SK-MEL-5 (cell line): Measurements from ENCODE around the gene RASA3. TPM values are rescaled to one million over a fixed set of nuclear protein-coding genes. Genes with fewer than 3 reads are reported as not detected.

Experiments used
- DNase-seq: peaks from one replicate; pipeline ENCODE4 v3.0.0-alpha.2; 2016; ENCODE audit warnings: low read depth, low spot score
- in situ Hi-C: cut with HindIII; loops from 2 replicates; pipeline ENCODE4 v1.10.0; 2016; ENCODE audit warnings: low sequenced_read_pairs, high pct_unique_total_duplicates, low pct_unique_long_range_greater_than_20kb
- total RNA-seq: library from RNA; depleted of rRNA; stranded (reverse); fragments of >200 nt; shearing (Covaris generic); gene quantifications from 2 replicates; pipeline ENCODE4 v1.2.3, GENCODE V29; 2014

Gene RASA3
- total RNA-seq, 1 experiment from 2014 or later, result 17.8 TPM

DNA sequence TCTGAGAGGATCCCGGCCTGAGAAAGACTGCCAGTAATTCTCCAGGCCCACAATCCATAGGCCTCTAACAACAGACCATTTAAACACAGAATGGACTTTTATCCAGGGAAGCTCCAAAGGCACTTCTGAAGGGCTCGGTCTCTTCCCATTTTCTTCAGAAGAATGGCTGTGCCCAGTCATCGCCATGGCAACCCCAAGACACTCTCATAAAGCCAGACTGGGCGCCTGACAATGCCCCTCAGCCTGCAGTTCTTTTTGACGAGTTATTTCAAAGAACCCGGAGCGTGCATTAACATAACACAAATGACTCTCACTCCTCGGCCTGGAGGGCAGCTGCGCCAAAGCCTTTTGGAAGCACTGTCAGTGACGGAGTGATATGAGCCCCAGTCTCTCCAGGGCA is 61.0 kb downstream of the RASA3 start:
- no peak for DNase-seq
- in situ Hi-C loops, result no loop called here

DNA sequence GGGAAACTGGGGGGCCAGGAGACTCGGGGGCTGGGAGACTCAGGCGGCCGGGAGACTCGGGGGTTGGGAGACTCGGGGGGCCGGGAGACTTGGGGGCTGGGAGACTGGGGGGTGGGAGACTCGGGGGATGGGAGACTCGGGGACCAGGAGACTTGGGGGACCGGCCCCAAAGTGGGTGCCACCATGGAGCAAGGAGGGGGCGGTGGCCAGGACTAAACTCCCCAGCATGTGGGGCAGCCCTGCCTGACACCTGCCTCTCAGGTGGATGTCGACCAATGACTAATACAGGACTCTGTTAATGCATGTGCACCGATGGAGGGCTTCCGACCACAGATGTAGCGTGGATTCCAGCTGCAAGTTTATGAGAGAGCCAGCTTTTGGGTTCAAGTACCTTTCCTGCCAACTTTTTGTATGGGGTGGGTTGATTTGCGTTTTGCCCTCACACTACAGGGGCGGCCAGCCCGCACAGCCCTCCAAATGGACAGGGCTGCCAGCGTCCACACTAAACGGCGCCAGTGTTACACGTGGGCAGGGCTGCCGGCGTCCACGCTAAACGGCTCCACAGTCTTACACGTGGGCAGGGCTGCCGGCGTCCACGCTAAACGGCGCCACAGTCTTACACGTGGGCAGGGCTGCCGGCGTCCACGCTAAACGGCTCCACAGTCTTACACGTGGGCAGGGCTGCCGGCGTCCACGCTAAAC is 62.2 kb downstream of the RASA3 start:
- DNase-seq, result no peak
- in situ Hi-C loops, result no loop called here

DNA sequence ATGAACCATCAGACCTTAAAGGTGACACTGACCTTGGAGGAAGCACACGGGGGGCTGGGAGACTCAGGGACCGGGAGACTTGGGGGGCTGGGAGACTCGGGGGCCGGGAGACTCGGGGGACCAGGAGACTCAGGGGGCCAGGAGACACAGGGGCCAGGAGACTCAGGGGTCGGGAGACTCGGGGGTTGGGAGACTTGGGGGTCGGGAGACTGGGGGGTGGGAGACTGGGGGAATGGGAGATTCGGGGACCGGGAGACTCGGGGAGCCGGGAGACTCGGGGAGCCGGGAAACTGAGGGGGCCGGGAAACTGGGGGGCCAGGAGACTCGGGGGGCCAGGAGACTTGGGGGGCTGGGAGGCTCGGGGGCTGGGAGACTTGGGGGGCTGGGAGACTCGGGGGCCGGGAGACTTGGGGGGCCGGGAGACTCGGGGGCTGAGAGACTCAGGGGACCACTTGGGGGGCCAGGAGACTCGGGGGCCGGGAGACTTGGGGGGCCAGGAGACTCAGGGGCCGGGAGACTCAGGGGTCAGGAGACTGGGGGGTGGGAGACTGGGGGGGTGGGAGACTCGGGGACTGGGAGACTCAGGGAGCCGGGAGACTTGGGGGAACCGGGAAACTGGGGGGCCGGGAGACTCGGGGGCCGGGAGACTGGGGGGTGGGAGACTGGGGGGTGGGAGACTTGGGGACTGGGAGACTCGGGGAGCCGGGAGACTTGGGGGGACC is 62.9 kb downstream of the RASA3 start:
- DNase-seq, result no peak
- in situ Hi-C loops, result no loop called here

DNA sequence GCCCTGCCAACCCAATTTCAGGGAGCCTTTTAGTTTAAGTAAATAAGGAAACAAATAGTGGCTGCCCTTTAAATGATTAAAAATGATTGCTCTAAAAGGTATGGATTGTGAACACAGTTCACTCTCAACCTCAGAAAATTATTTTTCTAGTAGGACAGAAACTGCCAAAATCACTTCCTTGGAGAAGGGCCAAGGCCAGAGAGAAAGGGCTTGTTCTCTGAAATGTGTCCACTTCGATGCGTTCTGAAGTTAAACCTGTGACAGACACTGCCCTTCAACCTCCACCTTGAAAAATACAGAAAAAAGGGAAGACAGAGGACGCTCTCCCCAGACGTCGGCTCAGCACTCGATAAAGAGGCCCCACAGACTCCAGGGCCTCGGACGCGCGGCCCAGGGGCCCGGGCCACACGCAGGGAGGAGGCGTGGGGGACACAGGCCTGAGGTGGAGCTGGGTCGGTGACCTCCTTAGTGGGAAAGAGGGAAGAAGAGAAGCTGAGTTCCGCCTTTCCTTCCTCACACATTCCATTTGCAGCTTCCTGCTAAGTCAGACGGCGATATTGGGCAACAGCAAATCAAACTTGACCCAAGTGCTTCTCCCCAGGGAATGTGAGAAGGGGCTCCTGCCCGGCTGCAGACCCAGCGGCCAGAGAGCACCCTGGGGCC is 63.6 kb downstream of the RASA3 start:
- peak; percentile 22 for DNase-seq
- in situ Hi-C loops, result no loop called here

DNA sequence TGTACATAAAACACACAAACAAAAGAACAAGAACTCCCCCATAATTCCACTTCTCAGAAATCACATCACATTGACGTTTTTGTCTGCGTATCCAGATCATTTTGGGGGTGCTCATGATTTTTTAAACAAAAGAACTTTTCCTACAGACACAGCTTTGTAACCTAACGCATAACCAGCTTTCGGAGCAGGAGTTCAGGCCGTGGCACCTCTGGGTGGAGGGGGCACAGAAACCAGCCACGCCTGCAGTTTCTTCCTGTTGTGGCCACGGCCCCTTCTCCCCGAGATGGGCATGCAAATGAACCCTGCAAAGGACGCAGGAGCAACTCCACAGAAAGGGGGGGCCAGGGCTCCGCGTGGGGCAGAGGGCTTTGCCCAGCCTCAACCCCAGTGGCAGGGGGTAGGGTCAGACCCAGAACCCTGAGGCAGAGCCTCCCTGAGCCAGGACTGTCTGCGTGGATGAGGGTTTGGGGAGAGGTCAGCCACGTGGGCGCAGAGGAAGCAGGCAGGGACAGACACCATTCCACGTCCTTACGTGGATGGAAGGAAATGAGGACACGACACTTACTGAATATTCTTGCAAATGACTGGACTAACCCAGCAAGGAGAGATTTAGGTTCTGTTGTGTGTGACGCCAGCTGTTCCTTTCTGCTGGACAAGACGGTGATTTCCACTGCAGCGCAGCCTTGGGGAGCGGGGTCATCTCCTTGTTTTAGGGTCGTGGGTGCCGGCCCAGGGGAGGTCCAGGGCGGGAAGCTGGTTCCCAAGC is 64.4 kb downstream of the RASA3 start:
- in situ Hi-C loops, result no loop called here
- no peak for DNase-seq

DNA sequence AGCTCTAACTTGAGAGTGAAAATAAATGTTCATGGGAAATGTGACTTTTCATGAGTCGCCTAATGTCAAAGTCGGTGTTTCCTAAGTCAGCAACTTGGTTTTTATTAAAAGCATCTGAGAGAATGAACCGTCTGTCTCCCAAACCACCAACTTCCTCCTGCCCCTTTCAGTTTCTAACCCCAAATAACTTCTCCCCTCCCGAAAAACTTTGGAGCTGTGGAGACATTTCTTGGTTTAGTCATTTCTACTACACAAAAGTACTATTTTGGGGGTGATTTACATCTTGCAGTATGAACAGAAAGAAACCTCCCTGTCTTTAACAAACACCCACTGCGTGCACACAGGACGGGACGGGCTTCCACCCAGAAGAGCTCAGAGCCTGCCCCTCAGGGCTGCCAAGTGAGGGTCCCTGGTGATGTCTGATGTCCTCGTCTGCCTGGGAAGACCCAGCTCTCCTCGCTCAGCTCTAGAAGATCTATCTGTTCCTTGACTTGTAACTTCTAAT is 65.0 kb downstream of the RASA3 start:
- peak; percentile 58 for DNase-seq
- in situ Hi-C loops, result no loop called here

DNA sequence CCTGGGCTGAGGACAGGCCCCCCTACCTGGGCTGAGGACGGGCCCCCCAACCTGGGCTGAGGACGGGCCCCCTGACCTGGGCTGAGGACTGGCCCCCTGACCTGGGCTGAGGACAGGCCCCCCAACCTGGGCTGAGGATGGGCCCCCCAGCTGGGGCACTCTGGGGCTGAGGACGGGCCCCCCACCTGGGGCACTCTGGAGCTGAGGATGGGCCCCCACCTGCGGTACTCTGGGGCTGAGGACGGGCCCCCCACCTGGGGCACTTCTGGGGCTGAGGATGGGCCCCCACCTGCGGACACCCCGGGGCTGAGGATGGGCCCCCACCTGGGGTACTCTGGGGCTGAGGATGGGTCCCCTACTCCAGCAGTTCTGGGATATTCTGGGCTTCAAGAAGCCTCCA is 65.5 kb downstream of the RASA3 start:
- DNase-seq, result no peak
- in situ Hi-C loops, result no loop called here

DNA sequence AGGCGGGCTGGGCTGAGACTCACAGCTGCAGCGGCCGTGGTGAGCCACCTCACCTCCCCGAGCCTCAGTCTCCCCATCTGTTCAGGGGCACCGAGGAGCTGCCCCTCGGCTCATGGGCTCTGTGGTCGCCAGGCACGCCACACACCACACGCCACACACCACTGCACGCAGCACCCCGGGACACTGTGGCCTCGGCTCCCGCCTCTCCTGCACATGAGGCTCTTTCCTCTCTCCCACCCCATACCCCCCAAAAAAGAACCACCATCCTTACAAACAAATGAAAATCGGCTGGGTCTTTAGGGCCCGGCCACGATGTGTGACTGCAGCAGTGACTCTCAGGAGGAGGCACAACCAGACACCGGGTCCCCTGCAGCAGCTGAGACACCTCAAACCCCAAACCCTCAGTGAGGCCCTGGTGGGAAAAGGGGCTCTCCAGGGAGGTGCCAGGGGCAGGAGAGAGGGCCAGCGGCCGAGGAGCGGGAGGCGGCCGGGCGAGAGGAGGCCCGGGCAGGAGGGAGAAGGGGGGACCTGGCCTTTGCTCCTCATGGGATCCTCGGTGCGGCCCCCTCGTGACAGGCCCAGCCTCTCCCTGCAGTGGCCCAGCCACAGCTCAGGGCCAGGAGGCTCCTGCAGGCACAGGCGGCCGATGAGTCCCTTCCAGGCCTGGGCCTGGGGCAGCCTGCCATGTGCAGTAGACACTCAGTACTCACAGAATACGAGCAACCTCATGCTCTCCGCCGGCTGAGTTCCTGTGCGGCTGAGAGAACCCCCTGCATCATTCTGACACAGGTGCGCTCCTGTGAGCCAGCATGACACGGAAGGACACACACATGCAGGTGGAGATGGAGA is 66.3 kb downstream of the RASA3 start:
- DNase-seq, result no peak

DNA sequence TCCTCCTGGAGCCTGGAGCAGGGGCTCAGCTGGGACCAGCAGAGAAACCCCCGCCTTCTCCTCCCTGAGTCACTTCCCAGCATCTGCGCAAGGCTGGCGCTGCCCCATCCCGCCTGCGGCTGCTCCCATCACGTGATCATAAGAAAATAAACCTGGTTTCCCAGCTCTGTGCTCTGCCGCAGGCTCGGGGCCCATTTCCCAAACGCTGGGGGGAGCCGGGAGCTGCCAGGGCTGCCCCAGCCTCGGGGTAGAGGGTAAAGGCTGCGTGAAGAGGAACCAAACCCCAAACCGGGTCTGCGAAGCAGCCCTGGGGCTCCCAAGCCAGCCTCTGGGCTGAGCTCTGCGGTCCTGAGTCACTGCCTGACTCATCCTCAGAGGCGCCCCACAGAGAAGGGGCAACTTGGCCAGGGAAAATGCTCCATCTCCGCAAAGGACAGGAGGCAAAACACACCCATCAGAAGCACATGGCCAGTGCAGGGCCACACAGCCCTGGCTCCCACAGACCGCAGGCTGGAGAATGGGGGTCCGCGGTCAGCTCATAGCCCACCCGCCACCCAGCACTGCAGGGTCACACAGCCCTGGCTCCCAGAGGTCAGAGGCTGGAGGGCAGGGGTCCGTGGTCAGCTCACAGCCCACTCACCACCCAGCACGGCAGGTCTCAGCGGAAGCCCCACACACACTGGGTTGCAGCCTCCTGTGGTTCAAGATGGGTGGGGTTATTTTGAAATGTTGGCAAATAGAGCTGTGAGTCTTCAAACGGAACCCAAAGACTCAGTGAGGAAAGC is 67.1 kb downstream of the RASA3 start:
- DNase-seq, result peak; percentile 93

More for the DNA sequence above, 66.3 kb downstream of the RASA3 start:
- in situ Hi-C loops, result no loop called here

DNA sequence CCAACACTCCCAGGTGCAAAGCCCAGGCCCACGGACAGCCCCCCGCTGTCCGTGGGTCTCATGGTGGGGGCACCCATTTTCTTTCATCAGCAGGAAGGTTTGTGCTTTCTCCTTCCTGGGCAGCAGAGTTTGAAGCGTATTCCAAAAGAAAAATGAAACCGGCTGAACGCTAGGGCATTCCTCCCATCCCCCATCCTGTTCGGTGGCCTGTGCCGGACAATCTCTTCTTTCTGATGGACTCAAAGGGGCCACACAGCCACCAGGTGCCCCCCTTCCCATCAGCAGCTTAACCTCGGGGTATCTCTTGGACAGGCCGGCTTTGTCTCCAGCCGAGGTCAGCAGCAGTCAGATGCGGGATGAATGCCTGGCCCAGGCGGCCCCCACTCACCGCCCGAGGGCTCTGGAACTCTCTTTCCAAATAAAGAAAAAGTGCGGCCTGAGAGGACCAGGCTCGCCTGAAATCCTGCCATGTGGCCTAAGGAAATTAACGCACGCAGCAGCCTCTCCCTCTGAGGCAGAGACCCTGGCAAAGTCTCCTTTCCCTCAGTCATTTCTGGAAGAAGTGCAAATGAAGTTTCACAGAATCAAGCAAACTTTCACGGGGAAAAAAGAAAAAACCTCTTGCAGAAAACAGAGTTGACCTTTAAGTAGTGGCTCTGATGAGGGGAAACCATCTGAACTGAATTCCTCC is 67.8 kb downstream of the RASA3 start:
- in situ Hi-C loops, result no loop called here
- peak; percentile 99 for DNase-seq

More for the DNA sequence above, 67.1 kb downstream of the RASA3 start:
- in situ Hi-C loops, result no loop called here

DNA sequence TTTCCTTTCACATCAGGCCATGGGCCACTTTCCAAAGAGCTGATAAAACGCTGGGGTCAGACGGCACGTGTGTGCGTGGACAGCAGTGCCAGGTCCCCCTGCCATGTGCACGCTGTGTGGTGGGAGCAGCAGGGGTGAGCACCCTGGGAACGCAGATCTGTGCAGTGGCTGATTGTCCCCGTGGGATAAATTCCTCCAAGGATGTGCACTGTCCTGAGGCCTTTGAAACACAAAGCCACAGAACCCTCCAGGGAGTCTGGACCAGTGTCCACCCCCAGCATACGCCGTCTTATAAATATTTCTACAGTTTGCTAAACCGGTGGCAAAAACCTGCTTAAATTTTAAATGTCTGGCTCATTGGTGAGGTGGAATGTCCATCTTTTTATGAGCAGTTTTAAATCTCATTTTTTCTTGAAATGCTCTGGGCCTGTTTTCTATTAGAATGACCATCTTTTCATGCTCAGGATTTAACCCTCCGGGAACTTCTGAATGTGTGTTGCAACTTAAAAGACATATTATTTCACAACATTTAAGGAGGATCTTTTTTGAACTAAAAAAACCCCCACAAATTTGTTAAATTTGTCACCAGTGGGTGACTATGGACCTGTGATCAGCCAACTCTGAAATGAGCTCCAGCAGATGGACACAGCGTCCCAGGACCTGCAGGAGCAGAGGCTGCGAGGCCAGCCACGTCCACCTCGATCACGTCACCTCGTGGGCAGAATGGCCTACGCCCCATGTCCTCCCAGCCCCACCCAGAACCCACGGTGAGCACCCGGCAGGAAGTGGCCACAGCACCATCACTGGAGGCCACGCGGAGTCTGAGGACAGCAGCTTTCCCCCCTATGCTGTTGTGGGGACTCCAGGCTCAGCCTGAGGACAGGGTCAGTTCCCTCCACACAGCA is 68.6 kb downstream of the RASA3 start:
- in situ Hi-C loops, result no loop called here
- DNase-seq, result peak; percentile 73

DNA sequence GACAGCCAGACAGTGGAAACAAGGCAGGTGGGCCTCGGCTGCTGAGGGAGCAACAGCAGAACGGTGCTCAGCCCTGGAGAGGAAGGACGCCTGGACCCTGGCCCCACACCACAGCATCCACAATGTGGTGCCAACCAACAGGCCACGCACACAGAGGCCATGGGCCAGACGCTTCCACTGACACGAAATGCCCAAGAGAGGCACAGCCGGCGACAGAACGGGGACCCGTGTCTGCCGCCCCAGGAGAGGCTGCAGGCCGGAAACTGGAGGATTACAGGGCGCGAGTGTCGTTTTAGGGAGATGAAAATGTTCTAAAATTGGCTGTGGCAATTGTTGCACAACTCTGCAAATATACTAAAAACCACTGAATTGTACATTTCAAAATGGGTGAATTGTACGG is 69.7 kb downstream of the RASA3 start:
- no peak for DNase-seq
- in situ Hi-C loops, result no loop called here

DNA sequence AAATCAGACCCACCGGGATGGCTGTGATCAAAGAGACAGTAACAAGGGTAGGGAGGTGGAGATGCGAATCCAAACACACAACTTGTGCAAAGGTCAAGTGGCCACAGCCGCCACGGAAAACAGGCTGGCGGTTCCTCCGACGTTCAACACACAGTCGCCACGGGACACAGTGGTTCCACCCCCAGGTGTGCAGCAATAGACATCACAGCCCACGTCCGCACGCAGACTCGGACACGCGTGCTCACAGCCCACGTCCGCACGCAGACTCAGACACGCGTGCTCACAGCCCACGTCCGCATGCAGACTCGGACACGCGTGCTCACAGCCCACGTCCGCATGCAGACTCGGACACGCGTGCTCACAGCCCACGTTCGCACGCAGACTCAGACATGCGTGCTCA is 70.1 kb downstream of the RASA3 start:
- in situ Hi-C loops, result no loop called here
- DNase-seq, result no peak

DNA sequence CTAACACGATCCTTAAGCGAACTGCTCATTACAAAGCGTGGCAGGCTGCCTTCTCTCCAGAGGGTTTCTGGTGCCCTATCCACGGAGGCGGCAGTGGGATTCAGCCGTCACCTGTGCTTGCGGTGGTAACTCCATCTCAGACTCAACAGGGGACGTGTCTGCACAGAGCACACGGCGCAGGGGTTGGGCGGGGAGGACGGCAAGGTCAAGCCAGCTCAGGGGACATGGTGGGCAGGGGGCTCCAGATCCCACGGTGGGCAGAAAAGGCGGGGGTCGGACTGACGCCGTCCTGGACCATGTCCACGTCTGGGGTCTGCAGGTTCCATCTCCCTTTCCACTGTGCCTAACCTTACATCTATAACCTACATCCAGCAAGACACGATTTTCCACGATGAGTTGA is 70.7 kb downstream of the RASA3 start:
- in situ Hi-C loops, result no loop called here
- no peak for DNase-seq

DNA sequence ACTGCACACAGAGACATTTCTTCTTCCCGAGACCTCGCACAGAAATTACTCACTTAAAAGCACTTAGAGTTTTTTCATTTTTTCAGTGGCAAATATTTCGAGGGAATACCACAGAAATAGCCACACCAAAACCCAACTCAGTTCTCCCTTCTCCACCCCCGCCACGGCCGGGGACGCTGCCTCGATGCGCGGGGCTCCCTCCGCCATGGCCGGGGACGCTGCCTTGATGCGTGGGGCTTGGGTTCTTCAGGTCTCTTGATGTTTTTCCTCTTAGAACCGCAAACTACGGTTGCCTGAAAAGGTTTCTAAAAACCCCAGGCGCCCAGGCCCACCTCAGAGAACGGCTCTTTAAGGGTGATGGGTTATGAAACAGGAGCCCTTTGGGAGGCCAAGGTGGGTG is 71.4 kb downstream of the RASA3 start:
- in situ Hi-C loops, result no loop called here
- DNase-seq, result no peak
